Activated gamma-delta T cell treated with anti-CD3 and anti-CD28 coated beads, Interleukin-2, amount 50 U/mL, for 16 hours (primary cell): Measurements from ENCODE around the gene NR5A2.

Experiments used
- DNase-seq: peaks from one replicate; pipeline ENCODE4 v3.0.0-alpha.2; 2020; ENCODE audit warnings: low read depth

NR5A2 gene

GRCh38 chr1:200027264-200027823, at the start of gene NR5A2:
Gene NR5A2, plus strand, starts transcription at chr1:200027710. Its CDS starts 138 bp downstream, at chr1:200027848.
- no peak for DNase-seq

- no peak for DNase-seq
Measured at GRCh38 chr1:199978408-199978940, 49.0 kb upstream of the NR5A2 start.

GRCh38 chr1:199979071-199979470, 48.4 kb upstream of the NR5A2 start:
- no peak for DNase-seq

GRCh38 chr1:199981584-199981983, 45.9 kb upstream of the NR5A2 start:
- DNase-seq = no peak

- no peak for DNase-seq
Measured at GRCh38 chr1:199982606-199983005, 44.9 kb upstream of the NR5A2 start.

GRCh38 chr1:199983531-199983930, 44.0 kb upstream of the NR5A2 start:
- DNase-seq = no peak

DNA sequence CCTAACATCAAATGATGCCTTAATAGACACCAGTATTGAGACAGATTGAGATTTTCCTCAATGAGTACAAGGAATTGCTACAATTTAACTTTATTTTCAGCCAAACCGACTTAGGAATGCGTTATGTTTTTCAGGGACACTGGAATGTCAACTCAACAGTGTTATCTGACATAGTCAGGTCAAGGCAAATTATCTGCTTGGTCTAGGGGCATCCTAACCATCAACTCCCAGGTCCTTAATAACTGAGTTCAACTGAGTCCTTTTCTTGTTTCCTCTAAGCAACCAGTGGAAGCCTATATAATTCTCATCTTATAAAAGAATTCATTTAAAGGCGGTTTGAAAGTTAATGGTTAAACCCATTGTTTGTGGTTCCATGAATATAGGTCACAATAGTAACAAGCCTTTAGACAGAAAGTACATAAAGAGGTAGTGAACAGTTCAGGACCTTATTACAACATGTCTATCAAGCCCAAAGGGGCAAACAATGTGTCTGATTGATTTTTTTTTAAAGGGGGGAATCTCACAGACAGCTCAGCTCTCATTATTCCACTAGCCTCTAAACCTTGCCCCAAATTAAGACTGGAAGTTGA, 32.3 kb upstream of the NR5A2 start:
- no peak for DNase-seq

- no peak for DNase-seq
Measured at GRCh38 chr1:200005165-200005564, 22.3 kb upstream of the NR5A2 start.

- no peak for DNase-seq
Measured at GRCh38 chr1:200006711-200007110, 20.8 kb upstream of the NR5A2 start.

- no peak for DNase-seq
Measured at GRCh38 chr1:200015811-200016210, 11.7 kb upstream of the NR5A2 start.

GRCh38 chr1:200021577-200022238, 5.8 kb upstream of the NR5A2 start:
- DNase-seq = no peak

DNA sequence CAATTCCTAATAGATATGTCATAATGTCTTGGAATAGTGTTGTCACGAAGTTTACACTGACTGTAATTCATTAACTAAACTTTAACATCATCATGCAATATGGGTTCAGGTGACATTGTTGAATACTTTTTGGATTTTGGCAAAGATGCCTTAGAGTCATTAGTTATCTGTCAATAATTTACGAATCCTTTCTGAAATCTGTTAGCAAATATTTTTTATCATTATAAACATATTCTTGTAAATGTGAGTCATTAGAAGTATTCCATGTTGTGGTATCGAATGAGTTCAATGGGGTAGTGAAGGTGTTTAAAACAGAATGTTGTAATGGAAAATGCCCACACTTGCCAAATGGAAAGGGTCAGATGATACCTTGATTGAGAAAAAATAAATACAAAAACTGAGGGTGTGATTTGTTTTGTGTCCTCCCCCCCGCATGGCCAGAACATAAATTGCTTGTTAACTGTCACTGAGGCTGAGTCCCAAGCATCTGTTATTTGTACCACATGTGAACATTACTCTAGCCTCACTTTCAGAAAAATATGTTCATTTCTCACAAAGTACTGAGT, 5.2 kb upstream of the NR5A2 start:
- no peak for DNase-seq

GRCh38 chr1:200028586-200029034, 1.1 kb downstream of the NR5A2 start:
- no peak for DNase-seq

DNA sequence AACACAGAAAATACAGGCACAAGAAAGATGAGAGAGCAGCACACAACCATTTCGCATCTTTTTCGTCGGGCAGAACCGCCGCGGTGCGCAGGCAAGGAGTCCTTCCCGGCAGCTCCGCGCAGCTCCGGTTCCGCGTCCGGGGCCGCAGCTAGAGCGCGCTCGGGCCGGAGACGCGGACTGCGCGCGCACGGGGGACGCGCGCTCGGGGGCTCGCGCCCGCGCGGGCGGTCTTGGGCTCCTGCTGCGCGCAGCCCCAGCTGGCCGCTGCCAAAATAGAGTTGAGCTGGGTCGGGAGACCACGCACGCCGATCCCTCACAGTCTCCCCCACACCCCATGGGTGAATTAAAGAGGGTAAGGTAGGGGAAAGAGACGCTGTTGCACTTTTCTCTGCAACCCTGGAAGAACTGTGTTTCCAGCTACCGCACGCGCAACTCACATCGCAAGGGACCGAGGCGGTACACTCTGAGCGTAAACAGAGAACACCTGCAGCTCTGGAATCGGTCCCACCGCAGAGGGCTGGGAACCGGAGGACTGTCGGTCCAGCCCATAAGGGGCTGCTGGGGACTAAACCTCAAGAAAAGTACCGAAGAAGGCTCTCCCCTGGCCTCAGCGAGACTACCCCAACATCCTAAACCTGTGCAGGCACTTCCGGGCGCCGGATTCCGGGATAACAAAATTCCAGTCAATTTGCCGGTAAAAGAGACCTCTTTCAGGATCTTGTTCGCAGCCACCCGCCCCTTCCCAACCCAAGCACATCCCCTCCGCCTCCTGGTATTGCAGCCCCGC, 1.7 kb downstream of the NR5A2 start:
- no peak for DNase-seq

- DNase-seq = no peak
Measured at GRCh38 chr1:200029822-200030152, 2.3 kb downstream of the NR5A2 start.

DNA sequence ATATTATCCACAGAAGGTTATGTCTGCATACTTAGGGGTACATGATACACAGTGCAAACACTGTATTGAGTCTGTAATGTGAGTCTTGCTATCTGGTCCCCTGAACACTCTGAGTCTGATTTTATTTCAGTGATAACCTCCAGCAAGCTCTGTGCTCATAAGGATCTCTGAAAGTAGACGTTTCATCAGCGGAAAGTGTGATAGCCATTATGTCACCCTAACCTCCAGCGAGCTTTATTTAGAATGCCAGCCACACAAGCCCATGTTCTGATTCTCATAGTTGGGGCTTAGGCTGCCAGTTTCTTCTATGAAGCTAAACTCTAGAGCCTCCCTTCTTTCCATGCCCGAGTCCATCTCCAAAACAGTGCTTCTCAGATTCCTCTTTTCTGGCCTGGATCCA, 3.3 kb downstream of the NR5A2 start:
- no peak for DNase-seq

DNA sequence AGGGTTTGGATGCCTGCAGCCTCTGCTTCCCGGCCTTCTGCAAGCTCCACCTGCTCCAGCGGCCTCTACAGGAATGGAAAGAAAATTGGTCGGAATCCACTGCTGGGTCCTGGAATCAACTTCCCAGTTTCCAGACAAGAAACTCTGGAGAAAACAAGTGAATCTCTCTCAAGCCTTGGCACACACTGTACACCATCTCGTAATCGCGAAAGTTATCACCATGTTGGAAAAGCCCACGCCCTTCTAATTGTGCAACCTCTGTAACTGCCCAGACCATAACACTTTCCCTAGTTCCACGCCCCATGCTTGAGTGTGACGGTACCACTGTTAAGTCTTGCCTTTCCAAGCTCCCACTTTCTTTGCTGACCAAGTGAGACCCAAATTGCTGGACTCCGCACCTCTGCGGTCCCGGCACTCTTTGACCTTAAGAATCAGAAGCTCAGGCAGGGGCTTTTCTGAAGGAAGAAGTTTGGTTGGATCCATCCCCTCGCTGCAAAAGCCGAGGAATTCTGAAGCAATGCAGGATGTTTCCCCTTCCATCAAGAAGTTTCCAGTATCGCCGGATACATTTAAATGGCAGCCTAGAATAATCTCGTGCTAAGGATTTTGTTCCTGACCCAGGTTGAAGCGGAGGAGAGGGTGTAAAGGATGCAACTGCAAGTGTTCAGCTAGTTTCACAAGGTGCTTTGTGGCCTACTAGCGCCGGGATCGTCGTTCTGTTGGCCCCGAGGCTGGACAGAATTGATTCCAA, 6.2 kb downstream of the NR5A2 start:
- DNase-seq = no peak

GRCh38 chr1:200034262-200034557, 6.7 kb downstream of the NR5A2 start:
- no peak for DNase-seq

DNA sequence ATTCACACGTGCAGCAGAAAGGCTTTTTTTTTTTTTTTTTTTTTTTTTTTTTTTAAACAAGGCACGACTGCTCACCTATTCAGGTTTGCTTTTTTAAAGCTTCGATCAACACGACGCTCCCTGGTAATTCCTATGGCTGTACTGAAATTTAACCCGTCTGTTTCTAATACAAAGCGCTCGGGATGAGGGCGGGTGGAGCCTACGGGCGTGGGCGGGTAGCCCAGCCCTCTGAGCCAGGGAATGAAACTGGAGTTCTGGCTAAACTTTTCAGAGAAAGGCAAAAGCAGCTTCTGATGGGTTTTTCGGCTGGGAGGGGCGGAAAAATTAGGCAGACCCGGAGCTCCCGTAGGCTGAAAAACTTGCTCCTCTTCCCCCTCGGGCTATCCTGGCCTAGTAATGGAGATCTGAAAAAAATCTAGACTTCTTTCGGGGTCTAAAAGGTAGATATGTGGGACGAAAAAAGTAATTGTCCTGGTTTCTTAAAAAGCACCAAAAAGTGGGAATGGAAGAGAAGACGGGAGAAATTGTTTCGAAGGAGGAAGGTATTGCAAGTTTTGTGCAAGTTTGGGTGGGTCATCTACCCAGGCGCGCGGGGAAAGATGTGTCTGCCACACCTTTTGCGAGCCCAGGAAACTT, 7.4 kb downstream of the NR5A2 start:
- DNase-seq = no peak

DNA sequence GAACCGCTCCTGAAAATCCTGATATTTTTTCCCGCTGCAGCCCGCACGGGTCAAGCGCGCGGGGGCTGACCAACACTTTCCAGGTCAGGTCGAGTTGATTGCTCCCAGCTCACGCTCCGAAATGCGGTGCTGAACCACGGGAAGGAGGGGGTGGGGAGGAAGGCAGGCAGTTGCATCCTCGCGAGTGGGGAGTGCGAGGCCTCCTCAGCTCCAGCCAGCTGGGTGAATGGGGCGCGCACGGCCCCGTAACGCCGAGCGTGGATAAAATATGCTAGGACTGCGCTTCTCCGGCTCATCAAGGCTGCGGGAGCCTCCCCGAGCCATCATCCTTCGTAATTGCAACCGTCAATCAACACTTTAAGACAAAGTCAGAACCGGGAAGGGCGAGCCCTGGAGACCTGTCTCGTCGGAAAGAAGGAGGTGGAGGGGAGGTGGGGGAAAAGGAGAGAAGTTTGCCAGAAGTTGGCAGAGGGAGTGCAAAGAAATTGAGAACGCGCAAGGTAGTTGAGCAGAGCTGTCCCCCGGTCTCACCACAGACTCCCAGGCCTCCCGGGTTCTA, 8.0 kb downstream of the NR5A2 start:
- DNase-seq = no peak
